GM23248 (cell line): ENCODE data around the gene RHPN2. TPM values are rescaled to one million over a fixed set of nuclear protein-coding genes. Genes with fewer than 3 reads are reported as not detected.
"Not testable (repeated sequence)": the region's sequence is repeated elsewhere in the genome, so short reads cannot be mapped to it uniquely, and the experiment has no call there.

ENCODE experiments used
- DNase-seq: peaks from one replicate; pipeline ENCODE4 v3.0.0-alpha.2; 2015
- H2AFZ ChIP-seq: fragments of 200-600 bp; sonication (generic); 2 replicates; pipeline ENCODE4 v1.6.1; 2016; ENCODE audit warnings: antibody characterized with exemption
- H3F3A ChIP-seq: fragments of 200-600 bp; sonication (generic); 2 replicates; pipeline ENCODE4 v1.6.1; 2016; ENCODE audit warnings: mild to moderate bottlenecking, antibody characterized with exemption, mixed run types; ENCODE audit not compliant: insufficient read depth
- H3K27ac ChIP-seq: fragments of 200-600 bp; sonication (generic); 2 replicates; pipeline ENCODE4 v1.5.1; 2016; ENCODE audit warnings: mild to moderate bottlenecking
- H3K27me3 ChIP-seq: fragments of 200-600 bp; sonication (generic); replicated peaks from 2 replicates; pipeline ENCODE4 v1.6.1; 2016; ENCODE audit warnings: mild to moderate bottlenecking; ENCODE audit not compliant: insufficient read depth
- H3K36me3 ChIP-seq: fragments of 200-600 bp; sonication (generic); 2 replicates; pipeline ENCODE4 v1.6.1; 2016; ENCODE audit warnings: low read depth, mild to moderate bottlenecking
- H3K4me1 ChIP-seq: fragments of 200-600 bp; sonication (generic); 2 replicates; pipeline ENCODE4 v1.6.1; 2016; ENCODE audit warnings: mild to moderate bottlenecking; ENCODE audit not compliant: insufficient read depth
- H3K4me2 ChIP-seq: fragments of 200-600 bp; sonication (generic); one replicate; pipeline ENCODE4 v1.6.1; 2016; ENCODE audit warnings: mild to moderate bottlenecking; ENCODE audit not compliant: unreplicated experiment
- H3K4me3 ChIP-seq: fragments of 200-600 bp; sonication (generic); 2 replicates; pipeline ENCODE4 v1.5.1; 2016; ENCODE audit warnings: mild to moderate bottlenecking
- H3K79me2 ChIP-seq: fragments of 200-600 bp; sonication (generic); 2 replicates; pipeline ENCODE4 v1.6.1; 2016; ENCODE audit warnings: mild to moderate bottlenecking; ENCODE audit not compliant: insufficient read depth
- H3K9ac ChIP-seq: fragments of 200-600 bp; sonication (generic); 2 replicates; pipeline ENCODE4 v1.6.1; 2016; ENCODE audit warnings: mild to moderate bottlenecking
- H3K9me2 ChIP-seq: fragments of 200-600 bp; sonication (generic); 2 replicates; pipeline ENCODE4 v1.6.1; 2016; ENCODE audit warnings: mixed run types, mild to moderate bottlenecking, moderate library complexity; ENCODE audit not compliant: insufficient read depth
- H3K9me3 ChIP-seq: fragments of 200-600 bp; sonication (generic); one replicate; pipeline ENCODE4 v1.6.1; 2017; ENCODE audit warnings: low read depth
- H4K20me1 ChIP-seq: fragments of 200-600 bp; sonication (generic); 2 replicates; pipeline ENCODE4 v1.6.0; 2016; ENCODE audit not compliant: insufficient read depth
- EZH2 ChIP-seq: fragments of 200-600 bp; sonication (generic); IDR thresholded peaks from 2 replicates; pipeline ENCODE4 v1.6.1; 2018; ENCODE audit warnings: antibody characterized with exemption, mild to moderate bottlenecking; ENCODE audit not compliant: insufficient read depth, poor library complexity, severe bottlenecking
- EZH2phosphoT487 ChIP-seq: fragments of 200-600 bp; sonication (generic); IDR thresholded peaks from 2 replicates; pipeline ENCODE4 v1.6.1; 2018; ENCODE audit warnings: antibody characterized with exemption, moderate library complexity, mild to moderate bottlenecking, low read depth; ENCODE audit not compliant: insufficient read depth
- WGBS, 2 experiments: methylation state at CpG; one replicate each; pipeline ENCODE4 v1.1.6; 2015 to 2017; ENCODE audit warnings: low lambda C conversion rate in 2 of 2, low coverage in 1 of 2; ENCODE audit errors: missing lambda C conversion rate in 2 of 2; 5-methylcytosine and 5-hydroxymethylcytosine counted together
- in situ Hi-C: fragments of 300-500 bp; cut with MboI; formaldehyde crosslinking; loops from 2 replicates; pipeline ENCODE4 v1.15.0; 2020
- polyA plus RNA-seq: library from polyadenylated mRNA; unstranded; fragments of >200 nt; fragmentation: Nextera tagmentation; extraction: Ambion mirVana; gene quantifications from 2 replicates; pipeline ENCODE4 v1.2.1, GENCODE V29; 2016
- total RNA-seq: library from RNA; depleted of rRNA; stranded (reverse); fragments of >200 nt; shearing (Covaris generic); gene quantifications from 2 replicates; pipeline ENCODE4 v1.2.3, GENCODE V29; 2014

The RHPN2 gene
- total and polyA plus RNA-seq, 2 experiments from 2014 or later, result 1.3 to 1.5 TPM

- H3K4me2 ChIP-seq, result no peak overlapping the region
- in situ Hi-C loops, result no loop called here
Observed at GRCh38 chr19:33024398-33024797, 40.3 kb downstream of the RHPN2 start.

DNA sequence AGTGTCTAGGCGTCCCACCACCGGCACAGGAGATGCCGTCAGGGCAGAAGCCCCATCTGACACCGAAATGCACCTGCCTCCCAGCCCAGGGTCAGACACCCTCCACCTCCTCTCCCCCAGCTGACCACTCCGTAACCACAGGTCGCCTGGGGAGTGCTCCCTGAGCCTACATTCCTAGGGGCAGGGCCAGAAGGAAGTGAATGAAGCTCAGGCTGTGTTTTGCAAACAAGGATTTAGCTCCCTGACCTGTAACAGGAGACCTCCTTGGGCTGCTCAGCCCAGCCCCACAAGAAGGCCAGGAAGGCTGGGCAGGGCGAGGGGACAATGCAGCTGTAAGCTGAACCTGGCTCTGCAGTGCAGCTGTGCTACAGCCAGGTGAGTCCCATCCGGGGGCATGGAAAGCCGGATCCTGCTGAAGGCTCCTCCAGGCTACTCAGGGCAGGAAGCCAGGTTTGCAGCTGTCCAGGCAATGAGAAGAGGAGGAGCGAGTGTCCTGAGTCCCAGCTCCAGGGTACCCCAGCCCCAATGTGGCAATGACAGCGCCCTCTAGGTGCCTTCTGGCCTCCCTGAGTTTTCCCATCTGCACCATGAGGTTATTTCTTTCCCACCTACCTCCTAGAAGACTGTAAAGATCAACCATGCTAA, 42.1 kb downstream of the RHPN2 start:
- 46 to 54% methylated on average over 11 of the region's 11 CpGs for WGBS, 2 experiments
- TF ChIP-seq EZH2 (no peak), EZH2phosphoT487 (no peak)
- DNase-seq, result no peak

More at GRCh38 chr19:33024398-33024797, 40.3 kb downstream of the RHPN2 start:
- no peak overlapping the region for H3K27ac ChIP-seq
- TF ChIP-seq EZH2 (no peak), EZH2phosphoT487 (no peak)
- H2AFZ ChIP-seq, result no peak overlapping the region
- no peaks in the 10 kb centered on the region for H3K36me3 ChIP-seq
- no peak overlapping the region for H3K9ac ChIP-seq
- H3K9me3 ChIP-seq, result no peaks in the 10 kb centered on the region
- H3F3A ChIP-seq, result no peaks in the 10 kb centered on the region
- no peaks in the 10 kb centered on the region for H3K79me2 ChIP-seq
- no peaks in the 10 kb centered on the region for H3K27me3 ChIP-seq
- H4K20me1 ChIP-seq, result no peaks in the 10 kb centered on the region
- no peaks in the 10 kb centered on the region for H3K4me1 ChIP-seq
- no peak overlapping the region for H3K4me3 ChIP-seq
- no peak for DNase-seq
- no peaks in the 10 kb centered on the region for H3K9me2 ChIP-seq
- 64 to 66% methylated on average over 7 to 8 of the region's 8 CpGs for WGBS, 2 experiments

GRCh38 chr19:33010891-33011290, 53.8 kb downstream of the RHPN2 start:
- in situ Hi-C loops, H3K4me3 ChIP-seq, H3K4me1 ChIP-seq, H3K9me2 ChIP-seq, H3K79me2 ChIP-seq, H3K9ac ChIP-seq, H4K20me1 ChIP-seq, H3K36me3 ChIP-seq, DNase-seq, H3F3A ChIP-seq, H3K27me3 ChIP-seq, H3K27ac ChIP-seq, H2AFZ ChIP-seq, H3K9me3 ChIP-seq, H3K4me2 ChIP-seq: not testable (repeated sequence)
- WGBS, 2 experiments, result 88 to 91% methylated on average over 4 of the region's 4 CpGs

More for the DNA sequence above, 42.1 kb downstream of the RHPN2 start:
- H3F3A ChIP-seq, result no peaks in the 10 kb centered on the region
- in situ Hi-C loops, result no loop called here
- no peaks in the 10 kb centered on the region for H3K27me3 ChIP-seq
- no peak overlapping the region for H3K27ac ChIP-seq
- H2AFZ ChIP-seq, result no peak overlapping the region
- H3K9ac ChIP-seq, result no peak overlapping the region
- no peaks in the 10 kb centered on the region for H3K9me3 ChIP-seq
- no peaks in the 10 kb centered on the region for H3K36me3 ChIP-seq
- H3K9me2 ChIP-seq, result no peaks in the 10 kb centered on the region
- no peak overlapping the region for H3K4me2 ChIP-seq
- H4K20me1 ChIP-seq, result no peaks in the 10 kb centered on the region
- no peaks in the 10 kb centered on the region for H3K79me2 ChIP-seq
- H3K4me1 ChIP-seq, result no peaks in the 10 kb centered on the region
- H3K4me3 ChIP-seq, result no peak overlapping the region

GRCh38 chr19:33008738-33009137, 56.0 kb downstream of the RHPN2 start:
- no peaks in the 10 kb centered on the region for H3K27me3 ChIP-seq
- no peak for DNase-seq
- no peaks in the 10 kb centered on the region for H3K9me3 ChIP-seq
- no peaks in the 10 kb centered on the region for H3K36me3 ChIP-seq
- TF ChIP-seq EZH2 (no peak), EZH2phosphoT487 (no peak)
- H2AFZ ChIP-seq, result no peak overlapping the region
- in situ Hi-C loops, result no loop called here
- no peaks in the 10 kb centered on the region for H3F3A ChIP-seq
- H3K4me2 ChIP-seq, result no peak overlapping the region
- no peaks in the 10 kb centered on the region for H3K4me1 ChIP-seq
- no peaks in the 10 kb centered on the region for H3K9me2 ChIP-seq
- H3K27ac ChIP-seq, result no peak overlapping the region
- no peaks in the 10 kb centered on the region for H3K79me2 ChIP-seq
- no peak overlapping the region for H3K9ac ChIP-seq
- H4K20me1 ChIP-seq, result no peaks in the 10 kb centered on the region
- 93 to 96% methylated on average over 4 of the region's 4 CpGs for WGBS, 2 experiments
- no peak overlapping the region for H3K4me3 ChIP-seq

DNA sequence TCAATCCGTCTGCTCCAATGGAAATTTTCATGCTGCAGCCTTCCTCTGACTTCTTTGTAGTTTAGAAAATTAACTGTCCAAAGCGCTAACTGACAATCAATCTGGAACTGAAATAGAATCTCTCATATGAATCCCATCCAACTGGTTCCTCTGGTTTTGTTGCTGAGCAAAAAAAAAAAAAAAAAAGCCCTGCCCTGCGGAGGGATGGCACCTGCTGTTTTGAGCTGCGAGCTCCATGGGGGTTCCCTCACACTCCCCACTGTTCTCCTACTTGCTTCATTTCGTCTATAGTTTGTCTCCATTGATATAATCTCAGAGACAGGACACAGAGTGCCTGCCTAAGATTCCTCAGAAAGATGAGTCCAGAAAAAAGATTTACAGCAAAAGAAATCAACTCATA, 59.2 kb downstream of the RHPN2 start:
- in situ Hi-C loops, result no loop called here
- Histone ChIP-seq H3K4me2 (no peak overlapping the region), H3K9ac (no peak overlapping the region), H3F3A (no peaks in the 10 kb centered on the region), H3K4me1 (no peaks in the 10 kb centered on the region), H3K27me3 (no peaks in the 10 kb centered on the region), H3K27ac (no peak overlapping the region), H3K4me3 (no peak overlapping the region), H3K9me2 (no peaks in the 10 kb centered on the region), H3K9me3 (no peaks in the 10 kb centered on the region), H2AFZ (no peak overlapping the region), H3K36me3 (no peaks in the 10 kb centered on the region), H3K79me2 (no peaks in the 10 kb centered on the region), H4K20me1 (no peaks in the 10 kb centered on the region)
- no peak for TF ChIP-seq EZH2
- no peak for TF ChIP-seq EZH2phosphoT487
- 60 to 62% methylated on average over 5 of the region's 5 CpGs for WGBS, 2 experiments
- DNase-seq, result no peak

DNA sequence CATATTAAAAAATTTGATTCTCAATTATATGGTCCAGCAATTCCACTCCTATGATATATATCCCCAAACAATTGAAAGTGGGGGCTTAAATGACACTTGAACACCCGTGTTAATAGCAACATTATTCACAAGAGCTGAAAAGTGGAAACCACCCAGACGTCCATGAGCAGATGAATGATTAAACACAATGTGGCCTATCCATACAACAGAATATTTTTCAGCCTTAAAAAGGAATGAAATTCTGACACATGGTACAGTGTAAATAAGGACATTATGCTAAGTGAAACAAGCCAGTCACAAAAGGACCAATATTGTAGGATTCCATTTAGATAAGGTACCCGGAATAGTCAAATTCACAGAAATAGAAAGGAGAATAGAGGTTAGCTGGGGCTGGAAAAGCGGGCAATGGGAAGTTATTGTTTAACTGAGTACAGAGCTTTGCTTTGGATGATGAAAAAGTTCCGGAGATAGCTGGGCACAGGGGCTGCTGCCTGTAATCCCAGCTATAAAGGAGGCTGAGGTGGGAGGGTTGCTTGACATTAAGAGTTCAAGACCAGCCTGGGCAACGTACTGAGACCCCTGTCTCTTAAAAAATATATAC, 61.2 kb downstream of the RHPN2 start:
- H3K27ac ChIP-seq, in situ Hi-C loops, H3K79me2 ChIP-seq, H3K4me3 ChIP-seq, H3K27me3 ChIP-seq, H3K9me3 ChIP-seq, H3K4me2 ChIP-seq, DNase-seq, H3K9me2 ChIP-seq, H4K20me1 ChIP-seq, H2AFZ ChIP-seq, H3K36me3 ChIP-seq, H3F3A ChIP-seq, H3K4me1 ChIP-seq, H3K9ac ChIP-seq: not testable (repeated sequence)
- WGBS, 2 experiments, result 64 to 70% methylated on average over 6 of the region's 6 CpGs

DNA sequence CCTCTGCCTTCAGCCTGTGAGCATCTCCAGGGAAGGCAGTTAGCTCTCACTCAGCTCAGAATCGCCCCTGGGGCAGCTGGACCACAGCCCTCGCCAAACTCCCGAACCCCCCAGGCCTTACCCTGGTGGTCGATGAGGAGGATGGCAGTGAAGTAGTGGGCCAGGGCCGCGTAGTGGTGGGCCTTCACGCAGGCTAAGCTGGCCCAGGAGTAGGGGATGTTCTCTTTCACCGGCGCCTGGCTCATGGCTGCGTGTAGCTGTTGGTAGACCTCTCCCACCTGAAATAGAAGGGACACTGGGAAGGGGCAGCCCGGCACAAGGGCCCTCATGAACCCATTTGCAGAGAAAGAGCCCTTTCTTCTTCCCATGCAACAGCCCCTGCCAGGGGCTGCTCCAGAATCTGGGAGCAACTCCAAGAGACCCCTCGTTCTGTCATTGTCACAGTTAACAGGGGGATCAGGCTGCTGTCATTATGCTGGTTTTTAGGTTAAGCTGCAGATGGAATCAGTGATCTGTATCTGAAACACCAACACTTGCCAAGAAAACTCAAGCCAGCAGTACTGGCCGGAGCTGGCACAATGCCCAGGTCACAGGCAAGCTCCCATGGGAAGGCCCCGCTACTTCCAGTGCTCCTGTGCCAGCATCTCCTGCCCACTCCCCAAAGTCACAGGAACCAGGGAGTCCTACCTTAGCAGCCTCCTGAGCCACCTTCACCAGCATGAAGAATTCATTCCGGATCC, 62.4 kb downstream of the RHPN2 start:
- H3K4me3 ChIP-seq, H3K27ac ChIP-seq, in situ Hi-C loops: not testable (repeated sequence)

More for the DNA sequence above, 62.4 kb downstream of the RHPN2 start:
- H3K36me3 ChIP-seq, H3K9me2 ChIP-seq, H3F3A ChIP-seq, H3K9ac ChIP-seq, H2AFZ ChIP-seq, H3K4me1 ChIP-seq, H4K20me1 ChIP-seq, DNase-seq, H3K9me3 ChIP-seq, H3K27me3 ChIP-seq, H3K79me2 ChIP-seq, H3K4me2 ChIP-seq: not testable (repeated sequence)
- WGBS, 2 experiments, result 80 to 82% methylated on average over 15 of the region's 15 CpGs
